Stimulated activated CD4-positive, alpha-beta T cell treated with anti-CD3 and anti-CD28 coated beads, Interleukin-12 subunit alpha, Interleukin-12 subunit beta, amount 100 ng/mL, for 24 hours (primary cell): ENCODE results near the gene TEX51.

Source experiments
- DNase-seq, 2 experiments: peaks; one replicate each; pipeline ENCODE4 v3.0.0-alpha.2; 2020; ENCODE audit warnings: low read depth in 2 of 2

TEX51 gene

DNA sequence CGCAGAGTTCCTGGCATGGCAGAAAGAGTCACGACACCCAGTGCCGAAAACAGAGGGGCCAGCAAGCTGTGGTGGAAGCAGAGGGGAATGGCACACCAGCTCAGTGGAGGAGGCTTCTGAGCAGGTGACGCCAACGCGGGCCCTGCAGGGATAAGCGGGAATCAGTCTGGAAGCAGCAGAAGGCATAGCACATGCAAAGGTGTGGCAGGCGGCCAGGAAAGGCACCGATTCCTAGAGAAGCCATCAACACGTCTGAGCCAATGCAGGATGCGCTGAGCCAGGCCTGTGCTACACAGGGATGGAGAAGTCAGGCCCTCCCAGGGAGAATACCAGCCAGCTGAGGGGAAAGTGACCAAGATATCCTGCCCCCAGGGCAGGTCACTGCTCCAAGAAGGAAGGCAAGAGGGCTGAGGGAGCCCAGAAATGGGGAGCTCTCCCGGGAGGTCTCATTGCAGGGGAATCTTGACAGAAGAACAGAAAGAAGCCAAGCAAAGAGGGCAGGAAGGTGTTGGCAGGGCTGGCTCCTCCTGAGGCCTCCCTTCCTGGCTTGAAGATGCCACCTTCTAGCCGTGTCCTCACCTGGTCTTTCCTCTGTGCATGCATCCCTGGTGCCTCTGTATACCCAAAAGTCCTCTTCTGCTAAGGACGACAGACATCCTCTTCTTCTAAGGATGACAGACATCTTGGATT is 16.3 kb downstream of the TEX51 start:
- no peak for DNase-seq

DNA sequence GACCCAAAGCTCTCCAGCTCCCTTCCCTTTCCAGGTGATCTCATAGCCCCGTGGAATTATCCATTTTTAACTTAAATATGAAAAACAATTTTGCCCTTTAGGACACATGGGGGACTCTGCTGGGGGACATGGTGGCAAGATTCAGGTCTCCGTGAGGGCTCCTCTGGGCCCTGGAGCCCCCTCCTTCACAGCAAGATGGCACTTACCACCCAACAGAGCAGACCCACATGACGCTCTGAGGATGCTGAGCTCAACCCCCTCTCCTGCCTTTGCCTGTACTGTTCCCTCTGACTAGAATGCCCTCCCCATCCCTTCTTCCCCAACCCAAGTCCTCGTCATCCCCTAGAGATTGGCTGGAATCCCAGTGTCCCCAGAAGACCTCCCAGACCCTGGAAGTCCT is 17.2 kb downstream of the TEX51 start:
- DNase-seq, result no peak

DNA sequence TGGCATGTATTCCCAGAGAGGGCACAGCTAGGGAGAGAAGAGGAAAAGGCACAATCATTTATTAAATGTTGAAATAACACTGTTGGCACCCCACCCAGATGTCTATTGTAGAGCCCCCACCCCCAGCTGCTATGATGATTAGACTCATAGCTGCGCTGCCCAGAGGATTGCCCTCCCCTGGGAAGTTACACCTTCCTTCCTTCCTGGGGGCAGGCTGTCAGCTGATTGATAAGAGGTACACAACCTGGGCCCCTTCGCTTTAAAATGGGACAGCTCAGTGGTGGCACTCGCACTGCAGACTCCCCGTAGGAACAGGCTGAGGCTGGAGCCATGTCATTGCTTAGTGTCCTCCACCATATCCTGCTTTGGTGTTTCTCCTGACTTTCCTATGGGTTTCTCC is 18.1 kb downstream of the TEX51 start:
- DNase-seq, result no peak

DNA sequence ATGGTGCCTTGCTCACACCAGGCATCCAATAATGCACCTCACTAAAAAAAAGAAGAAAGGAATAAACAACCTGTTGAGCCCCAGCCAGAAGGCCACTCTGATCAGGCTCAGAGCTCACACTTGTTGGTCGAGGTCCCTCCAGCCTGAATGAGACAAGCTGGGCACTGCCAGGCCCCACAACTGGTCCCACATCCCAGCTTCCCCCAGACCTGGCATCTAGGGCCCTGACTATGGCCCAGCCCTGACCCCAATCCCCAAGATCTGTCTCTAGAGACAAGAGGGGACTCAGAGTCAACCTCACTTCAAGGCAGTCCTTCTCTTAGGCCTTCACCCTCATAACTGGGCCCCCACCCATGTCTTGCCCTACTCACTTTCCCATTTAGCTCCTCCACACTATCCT is 22.4 kb downstream of the TEX51 start:
- no peak for DNase-seq

DNA sequence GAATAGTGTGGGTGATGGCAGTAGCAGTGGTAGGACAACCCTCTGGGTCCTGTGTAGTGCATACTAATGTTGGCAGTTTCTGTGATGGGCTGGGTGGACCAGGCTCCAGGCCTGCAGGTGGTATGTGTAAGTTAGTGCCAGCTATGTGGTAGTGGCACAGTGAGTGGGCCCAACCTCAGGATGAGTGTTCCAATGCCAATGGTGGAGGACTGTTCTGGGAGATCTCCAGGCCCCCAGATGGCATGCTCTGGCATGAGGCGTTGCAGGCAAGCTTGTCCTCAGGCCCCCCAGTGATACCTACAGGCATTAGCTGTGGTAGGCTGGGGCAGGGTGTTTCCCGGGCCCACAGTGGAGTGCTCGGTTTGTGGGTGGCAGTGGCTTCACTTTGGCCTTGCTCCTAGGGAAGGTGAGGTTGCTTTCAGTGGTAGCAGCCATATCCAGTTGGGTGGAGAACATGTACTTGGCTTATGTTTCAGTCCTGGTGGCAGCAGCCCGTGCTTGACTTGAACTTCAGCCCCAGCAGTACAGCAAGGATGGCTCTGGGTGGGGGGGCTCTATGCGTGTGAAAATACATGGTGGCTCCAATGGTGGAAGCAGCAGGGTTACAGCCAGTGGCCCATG is 32.4 kb downstream of the TEX51 start:
- DNase-seq, result no peak

DNA sequence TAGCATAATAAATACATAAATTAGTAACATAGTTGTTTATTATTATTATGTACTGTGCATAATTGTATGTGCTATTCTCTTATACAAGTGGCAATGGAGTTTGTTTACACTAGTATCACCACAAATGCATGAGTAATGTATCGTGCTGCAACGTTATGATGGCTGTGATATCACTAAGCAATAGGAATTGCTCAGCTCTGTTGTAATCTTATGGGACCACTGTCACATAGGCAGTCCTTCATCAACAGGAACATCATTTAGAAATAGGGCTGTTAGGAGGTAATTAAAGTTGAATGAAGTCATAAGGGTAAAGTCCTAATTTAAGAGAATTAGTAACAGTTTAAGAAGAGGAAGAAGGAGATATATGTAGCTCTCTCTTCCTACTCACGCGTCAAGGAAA is 33.8 kb downstream of the TEX51 start:
- DNase-seq, result no peak

DNA sequence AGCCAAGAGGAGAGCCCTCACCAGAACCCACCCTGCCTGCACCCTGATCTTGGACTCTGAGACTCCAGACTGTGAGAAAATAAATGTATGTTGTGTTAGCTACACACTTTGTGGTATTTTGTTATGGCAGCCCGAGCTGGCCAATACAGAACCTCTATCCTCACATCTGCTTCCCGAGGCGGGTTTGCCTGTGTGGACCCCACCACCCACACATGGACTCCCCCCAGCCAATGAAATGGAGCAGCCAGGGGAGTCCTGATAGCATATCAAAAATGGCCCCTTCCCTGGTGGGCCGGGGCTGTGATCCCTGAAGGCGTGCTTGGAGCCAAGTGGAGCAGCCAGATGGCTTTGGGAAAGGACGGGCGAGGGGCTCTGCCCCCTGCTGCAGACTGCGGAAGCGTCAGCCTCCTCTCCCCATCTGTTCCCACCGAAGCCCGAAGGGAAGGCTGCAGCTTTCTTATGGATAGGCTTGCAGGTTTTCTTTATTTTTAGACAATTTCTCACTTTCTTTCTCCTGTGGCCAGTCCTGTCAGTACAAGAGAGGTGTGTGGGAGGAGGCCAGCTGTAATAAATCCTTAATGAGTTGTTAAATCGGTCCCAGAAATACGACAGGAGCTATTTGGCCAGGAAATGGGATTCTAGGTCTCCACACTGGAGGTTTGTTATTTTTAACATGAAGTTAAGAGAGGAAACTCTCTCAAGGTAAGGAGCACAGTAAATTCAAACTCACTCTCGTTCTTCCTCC is 34.4 kb downstream of the TEX51 start:
- DNase-seq, result no peak

DNA sequence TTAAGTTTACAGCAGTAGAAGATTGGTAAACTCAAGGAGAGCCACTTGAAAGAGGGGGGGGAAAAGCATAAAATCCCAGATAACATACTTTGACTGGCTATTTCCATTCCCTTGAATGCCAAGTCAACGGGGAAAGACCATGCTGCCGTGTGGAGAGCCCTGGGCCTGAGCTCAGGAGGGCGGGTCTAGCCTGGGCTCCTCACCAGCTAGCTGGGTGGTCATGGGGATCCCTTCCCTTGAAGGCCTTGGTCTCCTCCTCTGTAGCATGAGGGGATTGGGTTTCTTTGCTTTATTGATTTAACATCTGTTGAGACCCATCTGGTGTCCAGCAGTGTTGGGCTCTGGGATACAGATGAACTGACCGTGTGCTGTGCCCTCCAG is 35.0 kb downstream of the TEX51 start:
- DNase-seq, result no peak

DNA sequence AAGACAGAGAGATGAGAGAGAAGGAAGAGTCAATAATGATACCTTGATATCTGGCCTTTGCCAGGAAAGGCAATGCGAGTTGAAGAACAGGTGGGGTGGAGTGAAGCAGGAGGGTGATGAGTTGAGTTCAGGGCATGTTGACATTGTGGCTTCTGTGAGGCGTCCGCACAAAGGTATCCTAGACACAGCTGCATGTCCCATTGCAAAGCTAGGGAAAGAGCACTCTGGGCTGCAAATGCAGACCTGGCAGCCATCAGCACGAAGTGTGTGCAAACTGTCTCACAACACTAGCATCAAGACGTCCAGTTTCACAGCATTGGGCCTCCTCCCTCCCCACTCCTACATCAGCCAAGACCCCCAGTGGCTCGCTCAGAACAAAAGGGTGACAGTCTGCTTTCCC is 36.1 kb downstream of the TEX51 start:
- DNase-seq, result no peak

DNA sequence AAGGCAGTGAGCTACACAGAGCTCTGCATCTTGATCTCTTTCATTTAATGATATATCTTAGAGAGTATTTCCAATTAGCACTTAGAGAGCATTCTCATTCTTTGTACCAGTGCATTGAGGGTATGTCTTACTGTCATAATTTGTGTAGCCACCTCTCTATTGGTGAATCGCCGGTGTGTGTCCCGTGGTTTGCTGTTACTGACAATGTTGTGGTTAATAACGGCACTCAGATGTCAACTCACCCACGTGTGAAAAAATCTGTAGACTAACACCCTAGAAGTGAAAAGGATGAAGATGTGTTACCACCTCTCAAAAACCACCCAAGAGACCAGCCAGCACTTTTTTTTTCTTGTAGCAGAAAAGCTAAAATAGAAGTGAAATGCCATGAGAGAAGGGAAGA is 37.1 kb downstream of the TEX51 start:
- no peak for DNase-seq

DNA sequence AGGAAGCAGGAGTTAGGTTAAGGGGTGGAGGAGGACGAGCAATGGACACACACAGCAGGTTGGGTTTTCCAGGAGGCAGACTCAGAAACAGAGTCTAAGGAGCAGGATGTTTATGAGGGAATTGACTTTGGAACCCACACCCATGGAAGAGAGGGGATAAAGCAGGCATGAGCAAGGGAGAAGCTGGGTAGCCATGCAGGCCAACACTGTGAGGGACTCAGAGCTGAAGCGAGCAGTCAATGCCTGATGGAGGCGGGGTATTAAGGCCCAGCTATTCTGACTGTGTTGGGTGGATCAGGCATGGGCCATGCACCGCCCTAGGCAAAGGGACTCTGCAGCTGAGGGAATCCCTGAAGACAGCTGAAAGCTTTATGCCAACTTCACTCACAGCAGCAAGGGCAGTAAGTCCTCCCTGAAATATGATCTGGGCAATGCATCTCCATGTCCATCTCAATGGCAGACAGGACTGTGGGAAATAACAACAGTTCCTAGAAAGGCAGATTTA is 37.6 kb downstream of the TEX51 start:
- DNase-seq, result no peak

DNA sequence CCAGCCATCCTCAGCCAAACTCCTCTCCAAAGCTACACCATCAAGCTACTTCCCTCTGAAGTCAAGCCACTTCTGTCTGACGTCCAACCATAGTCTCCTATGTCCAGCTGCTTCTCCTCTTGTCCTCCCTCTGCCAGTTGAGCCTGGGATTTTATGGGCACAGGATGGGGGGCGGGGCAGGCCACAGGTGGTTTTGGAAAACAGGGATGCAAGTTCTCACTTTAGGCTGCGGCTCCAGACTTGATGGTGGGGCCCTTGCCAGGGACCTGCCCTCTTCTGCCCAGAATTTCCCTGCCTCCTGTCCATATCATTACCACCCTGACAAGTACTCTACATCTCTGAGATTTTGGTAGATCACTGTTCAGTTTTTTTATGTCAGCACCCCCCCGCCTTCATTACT is 41.6 kb downstream of the TEX51 start:
- DNase-seq, result no peak

DNA sequence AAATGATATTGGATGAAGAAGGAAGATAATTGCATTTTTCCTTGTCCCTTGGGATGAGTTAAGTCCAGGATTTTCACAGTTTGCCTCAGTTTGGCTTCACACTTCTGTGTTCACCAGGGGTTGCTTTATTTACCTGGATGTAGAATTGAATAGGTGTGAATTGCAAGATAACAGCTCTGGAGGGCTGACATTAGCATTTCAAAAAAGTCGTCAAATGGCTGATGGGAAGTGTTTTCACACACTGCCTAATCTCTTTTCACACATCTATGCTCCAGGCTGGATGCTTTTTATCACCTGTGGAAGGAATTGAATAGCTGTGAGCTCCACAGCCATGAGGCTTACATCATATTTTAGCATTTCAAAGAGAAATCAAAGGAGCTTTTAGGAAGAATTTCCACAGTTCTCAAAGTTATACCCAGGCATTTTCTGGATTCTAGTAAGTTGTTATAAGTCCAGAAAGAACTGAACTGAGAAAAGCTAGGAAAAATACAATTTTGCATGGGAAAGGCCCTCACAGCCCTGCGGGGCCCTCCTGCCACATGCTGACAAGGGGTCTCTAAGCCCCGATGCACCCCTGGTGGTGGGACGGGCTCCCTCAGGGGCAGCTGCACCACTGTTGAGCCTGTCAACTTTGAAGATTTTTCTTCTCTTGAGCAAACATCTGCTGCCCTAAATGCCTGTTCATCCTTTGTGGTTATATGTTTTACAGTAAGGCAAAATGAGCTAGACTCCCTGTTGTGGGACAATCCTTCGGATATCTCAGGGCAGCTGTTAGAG is 43.9 kb downstream of the TEX51 start:
- no peak for DNase-seq

DNA sequence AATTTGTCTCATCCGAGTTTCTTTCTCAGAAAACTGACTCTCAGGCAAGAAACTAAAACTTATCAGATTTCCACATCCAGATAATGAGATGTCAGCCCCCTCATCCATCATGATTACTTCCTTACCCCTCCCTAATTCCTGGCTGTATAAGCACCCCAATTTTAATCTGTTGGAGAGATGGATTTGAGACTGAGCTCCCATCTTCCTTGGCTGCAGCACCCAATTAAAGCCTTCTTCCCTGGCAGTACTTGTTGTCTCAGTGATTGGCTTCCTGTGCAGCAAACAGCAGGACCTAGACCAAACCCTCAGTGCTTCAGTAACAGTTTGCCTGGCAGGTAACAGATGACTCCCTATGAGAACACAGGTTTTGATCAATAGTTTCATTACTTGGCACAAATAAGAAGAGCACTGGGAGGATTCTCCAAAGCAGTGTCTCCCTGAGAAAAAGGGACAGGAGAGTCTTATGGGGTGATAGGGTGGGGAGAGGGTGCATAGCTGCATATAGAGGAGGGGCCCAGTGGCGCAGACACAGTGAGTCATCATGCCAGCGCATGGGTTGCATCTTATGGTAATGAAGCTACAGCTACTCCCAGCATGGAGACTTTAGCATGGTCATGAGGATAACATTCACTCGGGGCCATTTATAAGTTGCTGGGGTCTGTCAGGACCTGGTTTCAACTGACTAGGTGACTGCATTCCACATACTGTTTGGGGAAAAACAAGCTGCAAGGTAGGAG is 45.1 kb downstream of the TEX51 start:
- no peak for DNase-seq

DNA sequence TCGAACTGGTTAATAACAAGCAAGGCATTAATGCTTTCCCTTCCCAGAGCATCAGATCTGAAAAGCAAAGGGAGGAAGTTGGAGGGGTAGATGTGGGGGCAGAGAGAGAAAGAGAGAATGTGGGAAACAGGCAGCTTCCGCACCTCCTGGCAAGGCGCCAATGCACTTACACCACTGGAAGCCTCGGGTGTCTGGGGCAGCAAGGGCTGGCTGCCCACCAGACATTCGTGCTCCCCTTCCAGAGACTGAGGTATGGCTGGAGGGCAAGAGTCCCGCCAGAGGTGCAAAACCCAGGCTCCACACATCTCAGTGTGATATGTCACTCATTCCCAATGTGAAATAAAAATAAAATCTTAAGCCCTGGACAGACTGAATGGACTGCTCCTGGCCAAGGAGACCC is 46.4 kb downstream of the TEX51 start:
- DNase-seq, result no peak

DNA sequence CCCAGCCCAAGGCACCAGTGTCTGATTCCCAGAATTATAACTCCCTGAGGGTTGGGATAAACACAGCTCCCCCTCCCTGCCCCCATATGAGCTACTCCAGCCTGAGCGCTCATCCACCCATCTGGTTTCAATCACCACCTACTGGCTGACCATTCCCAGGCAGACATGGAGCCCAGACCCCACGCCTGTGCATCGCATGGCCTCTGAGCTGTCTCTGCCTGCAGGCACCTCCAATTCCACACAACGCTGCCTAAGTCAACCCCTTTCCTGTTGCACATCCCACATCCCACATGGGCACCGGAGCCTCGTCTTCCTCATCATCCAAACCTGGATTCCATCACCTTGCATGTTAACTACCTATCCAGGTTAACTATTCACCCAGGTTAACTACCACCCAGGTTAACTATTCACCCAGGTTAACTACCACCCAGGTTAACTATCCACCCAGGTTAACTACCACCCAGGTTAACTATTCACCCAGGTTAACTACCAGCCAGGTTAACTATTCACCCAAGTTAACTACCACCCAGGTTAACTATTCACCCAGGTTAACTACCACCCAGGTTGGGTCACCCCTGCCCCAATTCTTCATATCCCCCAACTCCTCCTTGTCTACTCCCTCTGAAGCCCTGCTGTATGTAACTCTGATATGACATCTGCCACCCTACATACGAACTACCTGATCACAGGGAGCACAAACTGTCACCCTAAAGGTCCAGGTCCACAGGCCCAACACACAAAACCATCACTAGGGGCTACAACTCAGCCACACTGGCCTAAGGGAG is 47.8 kb downstream of the TEX51 start:
- no peak for DNase-seq

DNA sequence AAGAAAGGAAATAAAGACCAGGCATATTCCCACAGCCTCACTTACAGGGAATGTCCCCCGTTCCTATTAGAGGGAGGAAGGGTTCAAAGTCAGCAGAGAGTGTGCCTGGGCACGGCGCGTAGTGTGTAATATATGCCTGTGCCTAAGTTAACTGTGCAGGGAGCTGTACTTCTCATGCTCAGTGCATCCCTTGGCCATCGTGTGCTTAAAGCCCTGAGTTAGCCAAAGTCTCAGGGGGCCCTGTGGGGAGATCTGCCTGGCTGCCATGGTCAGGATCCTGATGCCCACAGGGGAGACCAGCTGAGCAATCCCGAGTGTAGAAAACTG is 48.4 kb downstream of the TEX51 start:
- DNase-seq, result no peak

DNA sequence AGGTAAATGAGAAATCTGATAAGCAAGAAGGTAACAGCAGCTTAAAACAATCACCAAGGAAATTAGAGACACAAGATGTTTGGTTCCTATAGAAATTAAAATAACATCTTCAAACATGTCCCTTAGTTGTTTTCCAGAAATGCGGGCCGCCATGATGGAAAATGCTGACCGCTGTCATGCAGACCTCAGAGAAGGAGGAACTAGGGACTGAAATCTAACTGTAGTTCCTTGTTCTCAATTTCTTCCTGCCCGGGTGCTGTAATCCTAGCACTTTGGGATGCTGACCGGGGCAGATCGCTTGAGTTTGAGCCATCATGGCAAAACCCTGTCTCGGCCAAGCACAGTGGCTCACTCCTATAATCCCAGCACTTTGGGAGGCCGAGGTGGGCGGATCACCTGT is 51.1 kb downstream of the TEX51 start:
- DNase-seq, result no peak

DNA sequence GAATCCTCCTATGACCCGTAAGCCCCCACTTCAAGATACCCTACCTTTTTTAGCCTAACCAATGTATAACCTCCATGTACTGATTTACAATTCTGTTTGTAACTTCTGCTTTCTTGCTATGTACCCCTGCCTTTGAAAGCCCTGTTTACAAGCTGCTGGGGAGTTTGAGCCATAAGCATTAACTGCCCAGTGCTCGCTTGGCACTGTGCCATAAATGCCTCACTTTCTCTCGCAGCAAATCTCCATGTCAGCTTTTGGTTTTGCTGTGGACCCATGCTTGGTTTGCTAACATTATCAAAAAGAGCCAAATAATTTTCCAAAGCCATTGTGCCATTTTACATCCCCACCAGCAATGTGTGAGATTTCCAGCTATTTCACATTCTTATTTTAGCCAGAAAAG is 51.8 kb downstream of the TEX51 start:
- DNase-seq, result no peak
